Gastroesophageal sphincter (tissue), 4 donors: ENCODE data around the gene FBXW7. TPM values are rescaled to one million over a fixed set of nuclear protein-coding genes. Genes with fewer than 3 reads are reported as not detected.

ENCODE experiments used
- ATAC-seq: fragments of 150-250 bp; one replicate; pipeline ENCODE4 v1.9.1; 2016; ENCODE audit warnings: mild to moderate bottlenecking, moderate library complexity
- H3K27ac ChIP-seq, 4 donors: fragments of 200-600 bp; sonication (generic) in 3 of 4; 1 replicate in 3 of 4; 2 replicates in 1 of 4; pipeline ENCODE4 v1.5.1; 2016 to 2019
- H3K27me3 ChIP-seq: fragments of 200-600 bp; sonication (generic); one replicate; pipeline ENCODE4 v1.5.1; 2019
- H3K36me3 ChIP-seq, 2 donors: fragments of 200-600 bp; sonication (generic); one replicate each; pipeline ENCODE4 v1.5.1; 2019; ENCODE audit warnings: control low read depth in 1 of 2
- H3K4me1 ChIP-seq, 3 donors: fragments of 200-600 bp; sonication (generic); 1 replicate in 2 of 3; 2 replicates in 1 of 3; pipeline ENCODE4 v1.5.1; 2016 to 2019; ENCODE audit warnings: control low read depth in 2 of 3
- H3K4me3 ChIP-seq, 2 donors: fragments of 200-600 bp; sonication (generic); one replicate each; pipeline ENCODE4 v1.5.1; 2019; ENCODE audit warnings: mild to moderate bottlenecking in 1 of 2, moderate library complexity in 1 of 2
- H3K9me3 ChIP-seq, 3 donors: fragments of 200-600 bp; sonication (generic); one replicate each; pipeline ENCODE4 v1.5.1; 2017 to 2019; ENCODE audit warnings: control low read depth in 2 of 3
- CTCF ChIP-seq, 4 experiments: fragments of 200-600 bp in 2 of 4; fragments of 450-650 bp in 2 of 4; sonication (generic) in 1 of 4; IDR thresholded peaks; one replicate each; pipeline ENCODE4 v1.5.1; 2017 to 2019; ENCODE audit warnings: antibody characterized with exemption in 4 of 4, mild to moderate bottlenecking in 2 of 4, moderate library complexity in 2 of 4
- EP300 ChIP-seq: sonication (generic); formaldehyde crosslinking; IDR thresholded peaks from one replicate; pipeline ENCODE4 v1.6.1; 2017; ENCODE audit warnings: antibody characterized with exemption, mild to moderate bottlenecking
- POLR2A ChIP-seq, 2 donors: fragments of 450-650 bp; IDR thresholded peaks; one replicate each; pipeline ENCODE4 v1.6.1; 2017; ENCODE audit warnings: antibody characterized with exemption in 2 of 2, mild to moderate bottlenecking in 2 of 2, moderate library complexity in 1 of 2
- POLR2AphosphoS5 ChIP-seq: sonication (generic); formaldehyde crosslinking; IDR thresholded peaks from one replicate; pipeline ENCODE4 v1.6.1; 2017; ENCODE audit warnings: antibody characterized with exemption
- WGBS, 2 donors: methylation state at CpG; one replicate each; pipeline ENCODE4 v1.1.5; 2018; ENCODE audit warnings: low coverage in 1 of 2; 5-methylcytosine and 5-hydroxymethylcytosine counted together
- total RNA-seq, 4 donors: library from RNA; depleted of rRNA; stranded (reverse); fragments of >200 nt; gene quantifications; one replicate each; pipeline ENCODE4 v1.1.0, GENCODE V29; 2016

FBXW7 gene
- total RNA-seq, 4 donors from 2014 or later, result 55.1 to 120 (median 85.5) TPM

- TF ChIP-seq CTCF (IDR thresholded peaks at IDR 0.05), result no peak
- no peak for TF ChIP-seq EP300
- TF ChIP-seq POLR2AphosphoS5, result no peak
- TF ChIP-seq POLR2A (IDR thresholded peaks at IDR 0.05), result no peak
- no peak for ATAC-seq
- H3K4me1 ChIP-seq, result no peaks in the 10 kb centered on the region
- no peak overlapping the region for H3K4me3 ChIP-seq
- no peaks in the 10 kb centered on the region for H3K36me3 ChIP-seq
- no peaks in the 10 kb centered on the region for H3K9me3 ChIP-seq
- WGBS, 2 donors, result 65 to 81% methylated on average over 10 to 11 of the region's 11 CpGs
- H3K27me3 ChIP-seq, result no peaks in the 10 kb centered on the region
- no peak overlapping the region for H3K27ac ChIP-seq
These were observed 43.3 kb upstream of the FBXW7 start for GRCh38 chr4:152579107-152579764.

- 91 to 100% methylated on average over 1 of the region's 1 CpG for WGBS, 2 donors
These were observed 42.8 kb upstream of the FBXW7 start for GRCh38 chr4:152578670-152579069.

GRCh38 chr4:152577708-152578396 is 42.0 kb upstream of the FBXW7 start:
- Histone ChIP-seq H3K9me3 (no peaks in the 10 kb centered on the region), H3K4me1 (no peaks in the 10 kb centered on the region), H3K36me3 (no peaks in the 10 kb centered on the region), H3K27me3 (no peaks in the 10 kb centered on the region), H3K4me3 (no peak overlapping the region), H3K27ac (no peak overlapping the region)
- no peak for ATAC-seq
- WGBS, 2 donors, result 28 to 62% methylated on average over 6 of the region's 6 CpGs
- no peak for TF ChIP-seq EP300
- no peak for TF ChIP-seq CTCF (IDR thresholded peaks at IDR 0.05)
- no peak for TF ChIP-seq POLR2AphosphoS5
- no peak for TF ChIP-seq POLR2A (IDR thresholded peaks at IDR 0.05)

More at GRCh38 chr4:152578670-152579069, 42.8 kb upstream of the FBXW7 start:
- no peak for TF ChIP-seq EP300
- TF ChIP-seq POLR2AphosphoS5, result no peak
- TF ChIP-seq CTCF (IDR thresholded peaks at IDR 0.05), result no peak
- TF ChIP-seq POLR2A (IDR thresholded peaks at IDR 0.05), result no peak
- Histone ChIP-seq H3K27me3 (no peaks in the 10 kb centered on the region), H3K4me3 (no peak overlapping the region), H3K4me1 (no peaks in the 10 kb centered on the region), H3K9me3 (no peaks in the 10 kb centered on the region), H3K27ac (no peak overlapping the region), H3K36me3 (no peaks in the 10 kb centered on the region)
- no peak for ATAC-seq

GRCh38 chr4:152575533-152575932 is 39.6 kb upstream of the FBXW7 start:
- Histone ChIP-seq H3K4me3 (no peak overlapping the region), H3K27ac (no peak overlapping the region), H3K27me3 (no peaks in the 10 kb centered on the region), H3K4me1 (no peaks in the 10 kb centered on the region), H3K36me3 (no peaks in the 10 kb centered on the region), H3K9me3 (no peaks in the 10 kb centered on the region)
- TF ChIP-seq EP300 (no peak), CTCF (IDR thresholded peaks at IDR 0.05) (no peak), POLR2A (IDR thresholded peaks at IDR 0.05) (no peak), POLR2AphosphoS5 (no peak)
- WGBS, 2 donors, result 64 to 70% methylated on average over 1 of the region's 1 CpG
- ATAC-seq, result no peak

- TF ChIP-seq CTCF (IDR thresholded peaks at IDR 0.05) (no peak), EP300 (no peak), POLR2A (IDR thresholded peaks at IDR 0.05) (no peak), POLR2AphosphoS5 (no peak)
- no peak for ATAC-seq
- no peaks in the 10 kb centered on the region for H3K4me1 ChIP-seq
- H3K4me3 ChIP-seq, result no peak overlapping the region
- no peak overlapping the region for H3K27ac ChIP-seq
- 79 to 94% methylated on average over 2 of the region's 2 CpGs for WGBS, 2 donors
- H3K9me3 ChIP-seq, result no peaks in the 10 kb centered on the region
- H3K36me3 ChIP-seq, result no peaks in the 10 kb centered on the region
- no peaks in the 10 kb centered on the region for H3K27me3 ChIP-seq
These were observed 38.0 kb upstream of the FBXW7 start for GRCh38 chr4:152573861-152574260.
